ENCODE measurements around the gene CHAF1B.

DNA sequence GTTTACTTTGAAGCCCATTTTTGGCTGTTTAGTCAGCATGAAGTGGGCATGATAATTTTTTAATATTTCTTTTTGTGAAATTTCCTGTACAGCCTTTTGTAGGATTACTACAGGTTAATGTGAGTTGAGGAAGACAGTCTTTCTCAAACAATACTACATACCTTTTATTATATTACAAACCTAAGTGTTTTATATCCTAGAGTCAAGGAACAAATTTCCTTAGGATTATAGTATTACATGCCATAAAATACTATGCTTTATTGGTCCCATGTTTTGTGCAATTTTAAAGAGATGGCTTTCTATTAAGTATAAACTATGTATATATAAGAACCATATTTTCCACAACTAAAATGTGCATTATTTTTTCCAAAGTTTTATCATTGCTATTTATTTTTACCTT is 9.2 kb upstream of the CHAF1B start:
- TF ChIP-seq, protein P1, sequence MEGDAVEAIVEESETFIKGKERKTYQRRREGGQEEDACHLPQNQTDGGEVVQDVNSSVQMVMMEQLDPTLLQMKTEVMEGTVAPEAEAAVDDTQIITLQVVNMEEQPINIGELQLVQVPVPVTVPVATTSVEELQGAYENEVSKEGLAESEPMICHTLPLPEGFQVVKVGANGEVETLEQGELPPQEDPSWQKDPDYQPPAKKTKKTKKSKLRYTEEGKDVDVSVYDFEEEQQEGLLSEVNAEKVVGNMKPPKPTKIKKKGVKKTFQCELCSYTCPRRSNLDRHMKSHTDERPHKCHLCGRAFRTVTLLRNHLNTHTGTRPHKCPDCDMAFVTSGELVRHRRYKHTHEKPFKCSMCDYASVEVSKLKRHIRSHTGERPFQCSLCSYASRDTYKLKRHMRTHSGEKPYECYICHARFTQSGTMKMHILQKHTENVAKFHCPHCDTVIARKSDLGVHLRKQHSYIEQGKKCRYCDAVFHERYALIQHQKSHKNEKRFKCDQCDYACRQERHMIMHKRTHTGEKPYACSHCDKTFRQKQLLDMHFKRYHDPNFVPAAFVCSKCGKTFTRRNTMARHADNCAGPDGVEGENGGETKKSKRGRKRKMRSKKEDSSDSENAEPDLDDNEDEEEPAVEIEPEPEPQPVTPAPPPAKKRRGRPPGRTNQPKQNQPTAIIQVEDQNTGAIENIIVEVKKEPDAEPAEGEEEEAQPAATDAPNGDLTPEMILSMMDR (IDR thresholded peaks at IDR 0.05) = no peak
- TF ChIP-seq POLR2A (IDR thresholded peaks at IDR 0.05) (no peak), POLR2AphosphoS5 (IDR thresholded peaks at IDR 0.05) (no peak)

Data from transverse colon (tissue), 4 donors.